ENCODE results near the gene MIB1.
"Not testable (repeated sequence)": the region's sequence is repeated elsewhere in the genome, so short reads cannot be mapped to it uniquely, and the experiment has no call there.

Gene MIB1

GRCh38 chr18:21725201-21725600, 15.4 kb upstream of the MIB1 start:
- H3K9me3 ChIP-seq (replicated peaks; ENCODE audit: low read length), result no peaks in the 10 kb centered on the region
- no peak overlapping the region for H3K4me2 ChIP-seq (ENCODE audit: low read length)
- H3K4me3 ChIP-seq (ENCODE audit: low read length), result no peak overlapping the region
- H3K27me3 ChIP-seq (ENCODE audit: control insufficient read depth, insufficient read depth, low read length), result peaks cover 3% of the 10 kb centered on the region
- no peaks in the 10 kb centered on the region for H3K4me1 ChIP-seq (ENCODE audit: control insufficient read depth, insufficient read depth, low read length)
- no peak overlapping the region for H3K9ac ChIP-seq (ENCODE audit: low read depth, low read length)
- no peaks in the 10 kb centered on the region for H3K36me3 ChIP-seq (ENCODE audit: insufficient read depth, low read length)

- H3K9me3 ChIP-seq (replicated peaks; ENCODE audit: low read length), result no peaks in the 10 kb centered on the region
- H3K27me3 ChIP-seq (ENCODE audit: control insufficient read depth, insufficient read depth, low read length), result peaks cover 3% of the 10 kb centered on the region
- no peak overlapping the region for H3K4me3 ChIP-seq (ENCODE audit: low read length)
- H3K4me2 ChIP-seq (ENCODE audit: low read length), result no peak overlapping the region
- no peak overlapping the region for H3K9ac ChIP-seq (ENCODE audit: low read depth, low read length)
- H3K36me3 ChIP-seq (ENCODE audit: insufficient read depth, low read length), result no peaks in the 10 kb centered on the region
- H3K4me1 ChIP-seq (ENCODE audit: control insufficient read depth, insufficient read depth, low read length), result no peaks in the 10 kb centered on the region
Observed at GRCh38 chr18:21727702-21728101, 12.9 kb upstream of the MIB1 start.

GRCh38 chr18:21733011-21733410, 7.6 kb upstream of the MIB1 start:
- H3K9me3 ChIP-seq (replicated peaks; ENCODE audit: low read length), result no peaks in the 10 kb centered on the region
- H3K36me3 ChIP-seq (ENCODE audit: insufficient read depth, low read length), result no peaks in the 10 kb centered on the region
- H3K4me1 ChIP-seq (ENCODE audit: control insufficient read depth, insufficient read depth, low read length), result no peaks in the 10 kb centered on the region
- no peak overlapping the region for H3K4me2 ChIP-seq (ENCODE audit: low read length)
- no peaks in the 10 kb centered on the region for H3K27me3 ChIP-seq (ENCODE audit: control insufficient read depth, insufficient read depth, low read length)
- no peak overlapping the region for H3K9ac ChIP-seq (ENCODE audit: low read depth, low read length)
- no peak overlapping the region for H3K4me3 ChIP-seq (ENCODE audit: low read length)

GRCh38 chr18:21735452-21736015, 5.1 kb upstream of the MIB1 start:
- H3K4me2 ChIP-seq (ENCODE audit: low read length), result no peak overlapping the region
- no peaks in the 10 kb centered on the region for H3K36me3 ChIP-seq (ENCODE audit: insufficient read depth, low read length)
- no peaks in the 10 kb centered on the region for H3K27me3 ChIP-seq (ENCODE audit: control insufficient read depth, insufficient read depth, low read length)
- H3K9me3 ChIP-seq (replicated peaks; ENCODE audit: low read length), result no peaks in the 10 kb centered on the region
- H3K9ac ChIP-seq (ENCODE audit: low read depth, low read length), result no peak overlapping the region
- H3K4me3 ChIP-seq (ENCODE audit: low read length), result no peak overlapping the region
- H3K4me1 ChIP-seq (ENCODE audit: control insufficient read depth, insufficient read depth, low read length), result peaks cover 8% of the 10 kb centered on the region

GRCh38 chr18:21736926-21737325, 3.7 kb upstream of the MIB1 start:
- H3K4me2 ChIP-seq (ENCODE audit: low read length); H3K9me3 ChIP-seq (replicated peaks; ENCODE audit: low read length); H3K4me3 ChIP-seq (ENCODE audit: low read length); H3K27me3 ChIP-seq (ENCODE audit: control insufficient read depth, insufficient read depth, low read length); H3K4me1 ChIP-seq (ENCODE audit: control insufficient read depth, insufficient read depth, low read length); H3K36me3 ChIP-seq (ENCODE audit: insufficient read depth, low read length); H3K9ac ChIP-seq (ENCODE audit: low read depth, low read length): not testable (repeated sequence)

GRCh38 chr18:21739604-21740537, 721 bp upstream of the MIB1 start:
- peak overlapping the region; percentile 99 for H3K4me3 ChIP-seq (ENCODE audit: low read length)
- peak overlapping the region; percentile 85 for H3K4me2 ChIP-seq (ENCODE audit: low read length)
- no peaks in the 10 kb centered on the region for H3K36me3 ChIP-seq (ENCODE audit: insufficient read depth, low read length)
- peak overlapping the region; percentile 98 for H3K9ac ChIP-seq (ENCODE audit: low read depth, low read length)
- no peaks in the 10 kb centered on the region for H3K9me3 ChIP-seq (replicated peaks; ENCODE audit: low read length)
- no peaks in the 10 kb centered on the region for H3K27me3 ChIP-seq (ENCODE audit: control insufficient read depth, insufficient read depth, low read length)
- peaks cover 8% of the 10 kb centered on the region for H3K4me1 ChIP-seq (ENCODE audit: control insufficient read depth, insufficient read depth, low read length)

- H3K9ac ChIP-seq (ENCODE audit: low read depth, low read length), result peak overlapping the region; percentile 98
- H3K9me3 ChIP-seq (replicated peaks; ENCODE audit: low read length), result no peaks in the 10 kb centered on the region
Observed at GRCh38 chr18:21741312-21741561, 645 bp downstream of the MIB1 start.

GRCh38 chr18:21741562-21742314, 1.1 kb downstream of the MIB1 start:
- no peaks in the 10 kb centered on the region for H3K9me3 ChIP-seq (replicated peaks; ENCODE audit: low read length)
- H3K27me3 ChIP-seq (ENCODE audit: control insufficient read depth, insufficient read depth, low read length), result no peaks in the 10 kb centered on the region
- peak overlapping the region; percentile 85 for H3K4me2 ChIP-seq (ENCODE audit: low read length)
- H3K9ac ChIP-seq (ENCODE audit: low read depth, low read length), result peak overlapping the region; percentile 98
- peak overlapping the region; percentile 99 for H3K4me3 ChIP-seq (ENCODE audit: low read length)
- no peaks in the 10 kb centered on the region for H3K36me3 ChIP-seq (ENCODE audit: insufficient read depth, low read length)
- H3K4me1 ChIP-seq (ENCODE audit: control insufficient read depth, insufficient read depth, low read length), result peaks cover 8% of the 10 kb centered on the region

More at GRCh38 chr18:21741312-21741561, 645 bp downstream of the MIB1 start:
- no peaks in the 10 kb centered on the region for H3K27me3 ChIP-seq (ENCODE audit: control insufficient read depth, insufficient read depth, low read length)
- H3K4me3 ChIP-seq (ENCODE audit: low read length), result peak overlapping the region; percentile 99
- H3K4me2 ChIP-seq (ENCODE audit: low read length), result peak overlapping the region; percentile 85
- H3K4me1 ChIP-seq (ENCODE audit: control insufficient read depth, insufficient read depth, low read length), result peaks cover 8% of the 10 kb centered on the region
- H3K36me3 ChIP-seq (ENCODE audit: insufficient read depth, low read length), result no peaks in the 10 kb centered on the region

GRCh38 chr18:21742315-21742687, 1.7 kb downstream of the MIB1 start:
- no peaks in the 10 kb centered on the region for H3K36me3 ChIP-seq (ENCODE audit: insufficient read depth, low read length)
- H3K4me3 ChIP-seq (ENCODE audit: low read length), result peak overlapping the region; percentile 99
- H3K4me2 ChIP-seq (ENCODE audit: low read length), result peak overlapping the region; percentile 85
- peaks cover 8% of the 10 kb centered on the region for H3K4me1 ChIP-seq (ENCODE audit: control insufficient read depth, insufficient read depth, low read length)
- no peaks in the 10 kb centered on the region for H3K9me3 ChIP-seq (replicated peaks; ENCODE audit: low read length)
- H3K9ac ChIP-seq (ENCODE audit: low read depth, low read length), result peak overlapping the region; percentile 98
- H3K27me3 ChIP-seq (ENCODE audit: control insufficient read depth, insufficient read depth, low read length), result no peaks in the 10 kb centered on the region

GRCh38 chr18:21743166-21743832, 2.7 kb downstream of the MIB1 start:
- Histone ChIP-seq H3K9me3 (replicated peaks; ENCODE audit: low read length) (no peaks in the 10 kb centered on the region), H3K36me3 (ENCODE audit: insufficient read depth, low read length) (no peaks in the 10 kb centered on the region), H3K27me3 (ENCODE audit: control insufficient read depth, insufficient read depth, low read length) (no peaks in the 10 kb centered on the region), H3K9ac (ENCODE audit: low read depth, low read length) (no peak overlapping the region), H3K4me3 (ENCODE audit: low read length) (no peak overlapping the region), H3K4me1 (ENCODE audit: control insufficient read depth, insufficient read depth, low read length) (peaks cover 11% of the 10 kb centered on the region), H3K4me2 (ENCODE audit: low read length) (peak overlapping the region; percentile 85)

GRCh38 chr18:21745231-21745630, 4.6 kb downstream of the MIB1 start:
- H3K4me3 ChIP-seq (ENCODE audit: low read length), result no peak overlapping the region
- H3K9ac ChIP-seq (ENCODE audit: low read depth, low read length), result no peak overlapping the region
- H3K36me3 ChIP-seq (ENCODE audit: insufficient read depth, low read length), result no peaks in the 10 kb centered on the region
- H3K9me3 ChIP-seq (replicated peaks; ENCODE audit: low read length), result no peaks in the 10 kb centered on the region
- H3K4me2 ChIP-seq (ENCODE audit: low read length), result no peak overlapping the region
- H3K27me3 ChIP-seq (ENCODE audit: control insufficient read depth, insufficient read depth, low read length), result no peaks in the 10 kb centered on the region
- peaks cover 4% of the 10 kb centered on the region for H3K4me1 ChIP-seq (ENCODE audit: control insufficient read depth, insufficient read depth, low read length)
